ENCODE data around the gene TM4SF20.

- TF ChIP-seq ZNF274 (IDR thresholded peaks at IDR 0.05; ENCODE audit: low read depth, low read length) (no peak), SUZ12 (IDR thresholded peaks at IDR 0.05; ENCODE audit: extremely low read depth, insufficient read depth, insufficient read length) (no peak), YY1 (IDR thresholded peaks at IDR 0.05; ENCODE audit: insufficient read depth, insufficient read length) (no peak)
Observed at GRCh38 chr2:227322530-227323205, 56.4 kb downstream of the TM4SF20 start.
